SK-N-SH treated with all-trans-retinoic acid at 6 μM for 48 hours (cell line): ENCODE results near the gene COMMD9.

Experiments
- SNAI2 ChIP-seq: fragments of 250-450 bp; sonication (Bioruptor Pico); IDR thresholded peaks from 2 replicates; pipeline ENCODE4 v1.5.0; 2020; ENCODE audit warnings: mild to moderate bottlenecking, moderate library complexity
- ZFP30 ChIP-seq: fragments of 450-650 bp; formaldehyde crosslinking; IDR thresholded peaks from 2 replicates; pipeline ENCODE4 v1.5.0; 2022; ENCODE audit warnings: mild to moderate bottlenecking, moderate library complexity
- ZNF565 ChIP-seq: fragments of 450-650 bp; formaldehyde crosslinking; conservative IDR thresholded peaks from 2 replicates; pipeline ENCODE4 v1.5.0; 2020; ENCODE audit warnings: low read depth, mild to moderate bottlenecking, moderate library complexity
- ZNF8 ChIP-seq: fragments of 450-650 bp; formaldehyde crosslinking; IDR thresholded peaks from 2 replicates; pipeline ENCODE4 v1.5.0; 2020; ENCODE audit warnings: mild to moderate bottlenecking, moderate library complexity
- TF ChIP-seq, protein P1 (sequence below): fragments of 250-450 bp; sonication (Bioruptor Pico); IDR thresholded peaks from 2 replicates; pipeline ENCODE4 v1.8.0; 2020; ENCODE audit warnings: mild to moderate bottlenecking, moderate library complexity, borderline replicate concordance
- TF ChIP-seq, protein P2 (sequence below): fragments of 250-450 bp; sonication (Bioruptor Pico); IDR thresholded peaks from 2 replicates; pipeline ENCODE4 v1.5.0; 2020; ENCODE audit warnings: mild to moderate bottlenecking, moderate library complexity
- TF ChIP-seq, protein P3 (sequence below): fragments of 250-450 bp; sonication (Bioruptor Pico); IDR thresholded peaks from 2 replicates; pipeline ENCODE4 v1.5.1; 2020; ENCODE audit warnings: low read depth, mild to moderate bottlenecking, moderate library complexity

DNA sequence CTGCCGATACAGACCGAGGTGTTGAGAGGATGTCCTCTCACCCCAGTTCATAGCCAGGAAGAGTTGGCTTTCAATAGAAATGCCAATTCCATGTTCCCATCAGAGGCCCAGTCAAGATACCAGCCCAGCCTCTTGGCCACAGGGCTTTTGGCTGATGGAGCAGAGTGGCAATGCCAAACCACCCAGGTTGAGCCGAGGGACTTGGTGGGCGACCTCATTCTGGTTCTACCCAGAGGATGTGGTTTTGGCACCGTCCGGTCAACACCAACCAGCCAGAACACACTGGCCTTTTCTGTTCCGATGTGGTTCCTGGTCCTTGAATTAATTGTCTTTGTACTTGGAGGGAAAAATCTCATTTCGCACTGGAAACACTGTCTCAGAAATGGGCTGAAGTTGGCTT is 60.5 kb downstream of the COMMD9 start:
- TF ChIP-seq, protein P1, sequence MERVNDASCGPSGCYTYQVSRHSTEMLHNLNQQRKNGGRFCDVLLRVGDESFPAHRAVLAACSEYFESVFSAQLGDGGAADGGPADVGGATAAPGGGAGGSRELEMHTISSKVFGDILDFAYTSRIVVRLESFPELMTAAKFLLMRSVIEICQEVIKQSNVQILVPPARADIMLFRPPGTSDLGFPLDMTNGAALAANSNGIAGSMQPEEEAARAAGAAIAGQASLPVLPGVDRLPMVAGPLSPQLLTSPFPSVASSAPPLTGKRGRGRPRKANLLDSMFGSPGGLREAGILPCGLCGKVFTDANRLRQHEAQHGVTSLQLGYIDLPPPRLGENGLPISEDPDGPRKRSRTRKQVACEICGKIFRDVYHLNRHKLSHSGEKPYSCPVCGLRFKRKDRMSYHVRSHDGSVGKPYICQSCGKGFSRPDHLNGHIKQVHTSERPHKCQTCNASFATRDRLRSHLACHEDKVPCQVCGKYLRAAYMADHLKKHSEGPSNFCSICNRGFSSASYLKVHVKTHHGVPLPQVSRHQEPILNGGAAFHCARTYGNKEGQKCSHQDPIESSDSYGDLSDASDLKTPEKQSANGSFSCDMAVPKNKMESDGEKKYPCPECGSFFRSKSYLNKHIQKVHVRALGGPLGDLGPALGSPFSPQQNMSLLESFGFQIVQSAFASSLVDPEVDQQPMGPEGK = no peak
- TF ChIP-seq, protein P2, sequence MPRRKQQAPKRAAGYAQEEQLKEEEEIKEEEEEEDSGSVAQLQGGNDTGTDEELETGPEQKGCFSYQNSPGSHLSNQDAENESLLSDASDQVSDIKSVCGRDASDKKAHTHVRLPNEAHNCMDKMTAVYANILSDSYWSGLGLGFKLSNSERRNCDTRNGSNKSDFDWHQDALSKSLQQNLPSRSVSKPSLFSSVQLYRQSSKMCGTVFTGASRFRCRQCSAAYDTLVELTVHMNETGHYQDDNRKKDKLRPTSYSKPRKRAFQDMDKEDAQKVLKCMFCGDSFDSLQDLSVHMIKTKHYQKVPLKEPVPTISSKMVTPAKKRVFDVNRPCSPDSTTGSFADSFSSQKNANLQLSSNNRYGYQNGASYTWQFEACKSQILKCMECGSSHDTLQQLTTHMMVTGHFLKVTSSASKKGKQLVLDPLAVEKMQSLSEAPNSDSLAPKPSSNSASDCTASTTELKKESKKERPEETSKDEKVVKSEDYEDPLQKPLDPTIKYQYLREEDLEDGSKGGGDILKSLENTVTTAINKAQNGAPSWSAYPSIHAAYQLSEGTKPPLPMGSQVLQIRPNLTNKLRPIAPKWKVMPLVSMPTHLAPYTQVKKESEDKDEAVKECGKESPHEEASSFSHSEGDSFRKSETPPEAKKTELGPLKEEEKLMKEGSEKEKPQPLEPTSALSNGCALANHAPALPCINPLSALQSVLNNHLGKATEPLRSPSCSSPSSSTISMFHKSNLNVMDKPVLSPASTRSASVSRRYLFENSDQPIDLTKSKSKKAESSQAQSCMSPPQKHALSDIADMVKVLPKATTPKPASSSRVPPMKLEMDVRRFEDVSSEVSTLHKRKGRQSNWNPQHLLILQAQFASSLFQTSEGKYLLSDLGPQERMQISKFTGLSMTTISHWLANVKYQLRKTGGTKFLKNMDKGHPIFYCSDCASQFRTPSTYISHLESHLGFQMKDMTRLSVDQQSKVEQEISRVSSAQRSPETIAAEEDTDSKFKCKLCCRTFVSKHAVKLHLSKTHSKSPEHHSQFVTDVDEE (CRISPR knock-in tag) = no peak
- no peak for TF ChIP-seq ZFP30 (CRISPR knock-in tag)
- no peak for TF ChIP-seq ZNF8
- TF ChIP-seq, protein P3, sequence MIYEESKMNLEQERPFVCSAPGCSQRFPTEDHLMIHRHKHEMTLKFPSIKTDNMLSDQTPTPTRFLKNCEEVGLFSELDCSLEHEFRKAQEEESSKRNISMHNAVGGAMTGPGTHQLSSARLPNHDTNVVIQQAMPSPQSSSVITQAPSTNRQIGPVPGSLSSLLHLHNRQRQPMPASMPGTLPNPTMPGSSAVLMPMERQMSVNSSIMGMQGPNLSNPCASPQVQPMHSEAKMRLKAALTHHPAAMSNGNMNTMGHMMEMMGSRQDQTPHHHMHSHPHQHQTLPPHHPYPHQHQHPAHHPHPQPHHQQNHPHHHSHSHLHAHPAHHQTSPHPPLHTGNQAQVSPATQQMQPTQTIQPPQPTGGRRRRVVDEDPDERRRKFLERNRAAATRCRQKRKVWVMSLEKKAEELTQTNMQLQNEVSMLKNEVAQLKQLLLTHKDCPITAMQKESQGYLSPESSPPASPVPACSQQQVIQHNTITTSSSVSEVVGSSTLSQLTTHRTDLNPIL = no peak
- TF ChIP-seq ZNF565 (CRISPR knock-in tag) = no peak
- TF ChIP-seq SNAI2 (CRISPR knock-in tag) = no peak
